Activated CD4-positive, alpha-beta T cell treated with anti-CD3 and anti-CD28 coated beads for 48 hours (primary cell): Measurements from ENCODE around the gene FIGNL1.

Experiments
- DNase-seq: peaks from one replicate; pipeline ENCODE4 v3.0.0-alpha.2; 2020

Gene FIGNL1, protein sequence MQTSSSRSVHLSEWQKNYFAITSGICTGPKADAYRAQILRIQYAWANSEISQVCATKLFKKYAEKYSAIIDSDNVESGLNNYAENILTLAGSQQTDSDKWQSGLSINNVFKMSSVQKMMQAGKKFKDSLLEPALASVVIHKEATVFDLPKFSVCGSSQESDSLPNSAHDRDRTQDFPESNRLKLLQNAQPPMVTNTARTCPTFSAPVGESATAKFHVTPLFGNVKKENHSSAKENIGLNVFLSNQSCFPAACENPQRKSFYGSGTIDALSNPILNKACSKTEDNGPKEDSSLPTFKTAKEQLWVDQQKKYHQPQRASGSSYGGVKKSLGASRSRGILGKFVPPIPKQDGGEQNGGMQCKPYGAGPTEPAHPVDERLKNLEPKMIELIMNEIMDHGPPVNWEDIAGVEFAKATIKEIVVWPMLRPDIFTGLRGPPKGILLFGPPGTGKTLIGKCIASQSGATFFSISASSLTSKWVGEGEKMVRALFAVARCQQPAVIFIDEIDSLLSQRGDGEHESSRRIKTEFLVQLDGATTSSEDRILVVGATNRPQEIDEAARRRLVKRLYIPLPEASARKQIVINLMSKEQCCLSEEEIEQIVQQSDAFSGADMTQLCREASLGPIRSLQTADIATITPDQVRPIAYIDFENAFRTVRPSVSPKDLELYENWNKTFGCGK

GRCh38 chr7:50449881-50450589 is at the start of gene FIGNL1:
Gene FIGNL1 (minus strand): TSS chr7:50450350. CDS start chr7:50447287, 3,063 bp downstream.
- DNase-seq, result peak; percentile 89

DNA sequence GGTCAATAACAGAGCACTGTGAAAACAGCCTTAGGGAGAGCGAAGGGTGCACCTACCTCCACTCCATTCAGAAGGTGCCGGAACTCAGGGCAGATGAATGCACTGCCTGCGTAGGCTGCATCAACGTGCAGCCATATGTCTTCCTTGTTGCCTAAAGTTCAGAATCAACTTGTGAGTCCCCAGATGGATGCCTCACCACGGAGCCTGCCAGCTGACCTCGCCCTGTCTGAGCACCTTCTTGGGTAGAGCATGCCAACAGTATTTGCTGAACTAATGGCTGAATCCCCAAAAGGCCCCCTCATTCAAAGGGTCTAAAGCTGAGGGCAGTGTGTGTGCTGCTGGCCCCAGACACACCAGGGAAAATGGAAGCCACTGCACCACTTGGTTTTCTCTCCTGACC is 48.9 kb upstream of the FIGNL1 start:
- DNase-seq, result no peak

GRCh38 chr7:50497968-50498367 is 47.8 kb upstream of the FIGNL1 start:
- DNase-seq, result no peak

DNA sequence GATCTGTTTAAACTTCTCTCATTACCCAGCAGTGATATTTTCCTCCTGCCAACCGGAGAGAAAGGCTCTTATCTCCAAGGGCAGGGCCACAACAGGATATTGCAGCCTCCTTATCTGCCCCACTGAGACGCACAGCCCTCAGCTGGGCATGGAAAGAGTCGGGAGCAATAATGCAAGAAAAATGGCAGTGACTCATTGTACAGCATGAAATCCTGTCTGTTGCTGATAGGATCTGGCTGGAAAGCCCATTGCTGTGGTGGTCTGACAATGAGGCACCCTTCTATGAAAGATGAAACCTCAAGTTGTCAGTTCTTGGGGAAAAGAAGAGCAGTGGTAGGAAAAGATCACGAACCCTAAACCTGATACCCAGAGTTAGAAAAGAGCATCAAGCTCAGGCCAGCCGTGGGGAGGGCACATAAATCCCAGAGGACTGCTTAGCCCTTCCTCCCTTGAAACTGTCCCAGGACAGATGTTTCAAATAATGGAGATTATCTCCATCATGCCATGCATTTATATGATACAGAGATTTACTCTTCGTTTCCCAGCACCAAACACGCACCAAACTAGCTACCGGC is 47.0 kb upstream of the FIGNL1 start:
- no peak for DNase-seq

DNA sequence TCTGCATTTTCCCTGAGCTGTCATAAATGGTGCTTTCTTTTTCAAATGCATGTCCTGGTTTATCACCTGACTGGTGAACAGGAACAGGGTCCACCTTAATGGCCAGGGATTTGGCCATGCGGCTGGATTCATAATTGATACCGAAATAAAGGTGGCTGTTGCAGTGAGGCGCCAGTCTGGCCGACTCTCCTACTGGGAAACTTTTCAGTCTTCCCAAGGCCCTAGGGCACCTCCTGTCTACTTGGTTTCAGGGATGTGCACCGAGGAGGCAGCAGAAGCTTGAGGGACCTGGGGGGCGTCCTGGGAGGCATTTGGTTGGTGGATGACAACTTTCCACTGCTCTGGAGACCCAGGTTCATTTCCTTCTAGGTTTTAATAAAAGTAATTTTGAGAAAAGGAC is 46.4 kb upstream of the FIGNL1 start:
- DNase-seq, result no peak

DNA sequence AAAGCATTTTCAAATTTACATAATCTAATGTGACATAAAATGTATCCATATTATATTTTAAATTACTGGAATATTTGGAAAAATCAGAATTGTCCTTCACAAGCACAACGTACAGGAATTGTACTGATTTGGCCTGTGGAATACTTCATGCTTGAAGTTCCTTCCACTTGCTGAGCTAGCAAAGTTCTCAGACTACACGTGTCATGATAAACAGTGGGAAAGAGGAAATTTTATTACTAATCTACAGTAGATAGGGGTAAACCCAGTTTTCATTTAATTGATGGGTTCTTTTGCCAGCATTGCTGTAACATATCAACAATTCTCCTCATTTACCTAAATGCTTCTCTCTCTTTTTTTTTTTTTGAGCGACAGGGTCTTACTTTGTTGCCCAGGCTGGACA is 45.6 kb upstream of the FIGNL1 start:
- no peak for DNase-seq

GRCh38 chr7:50492770-50493519 is 42.8 kb upstream of the FIGNL1 start:
- DNase-seq, result no peak

GRCh38 chr7:50491943-50492342 is 41.8 kb upstream of the FIGNL1 start:
- DNase-seq, result no peak

GRCh38 chr7:50491209-50491608 is 41.1 kb upstream of the FIGNL1 start:
- DNase-seq, result no peak

DNA sequence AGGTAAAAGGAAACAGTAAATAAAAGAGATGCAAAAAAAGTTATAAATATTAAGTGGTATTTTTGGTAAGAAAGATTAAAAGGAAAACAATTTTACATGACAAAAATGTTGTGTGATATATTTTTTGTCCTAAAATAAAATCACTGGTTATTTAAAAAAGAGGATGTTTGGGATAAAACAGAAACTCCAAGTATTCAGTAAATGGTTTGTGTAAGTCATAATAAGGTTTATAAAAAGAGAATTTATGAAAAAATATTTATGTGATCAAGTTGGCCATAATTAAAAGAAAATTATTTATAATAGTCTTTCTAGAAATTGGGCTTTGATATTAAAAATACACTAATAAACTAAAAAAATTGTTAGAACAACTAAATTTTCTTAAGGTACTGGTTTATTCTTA is 38.2 kb upstream of the FIGNL1 start:
- no peak for DNase-seq

- no peak for DNase-seq
These were observed 36.4 kb upstream of the FIGNL1 start for GRCh38 chr7:50486512-50486911.

- no peak for DNase-seq
These were observed 31.7 kb upstream of the FIGNL1 start for GRCh38 chr7:50481867-50482266.

DNA sequence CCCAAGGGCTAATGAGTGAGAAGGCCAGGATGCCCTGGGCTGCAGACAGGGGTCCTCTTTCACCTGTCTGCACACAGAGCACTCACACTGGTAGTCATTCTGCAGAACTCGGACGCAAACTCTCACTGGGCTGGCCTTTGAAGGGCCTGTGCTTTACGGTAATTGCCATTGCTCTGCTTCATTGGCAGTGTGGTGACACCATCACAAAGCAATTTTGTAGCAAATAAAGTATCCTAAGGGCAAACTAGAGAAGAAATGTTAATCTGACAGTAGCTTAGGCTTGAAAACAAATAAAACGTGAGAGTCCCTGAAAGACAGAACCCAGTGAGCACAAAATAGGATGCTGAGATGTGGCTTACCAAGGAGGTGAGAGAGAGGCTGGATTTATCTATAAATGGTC is 30.6 kb upstream of the FIGNL1 start:
- DNase-seq, result no peak

DNA sequence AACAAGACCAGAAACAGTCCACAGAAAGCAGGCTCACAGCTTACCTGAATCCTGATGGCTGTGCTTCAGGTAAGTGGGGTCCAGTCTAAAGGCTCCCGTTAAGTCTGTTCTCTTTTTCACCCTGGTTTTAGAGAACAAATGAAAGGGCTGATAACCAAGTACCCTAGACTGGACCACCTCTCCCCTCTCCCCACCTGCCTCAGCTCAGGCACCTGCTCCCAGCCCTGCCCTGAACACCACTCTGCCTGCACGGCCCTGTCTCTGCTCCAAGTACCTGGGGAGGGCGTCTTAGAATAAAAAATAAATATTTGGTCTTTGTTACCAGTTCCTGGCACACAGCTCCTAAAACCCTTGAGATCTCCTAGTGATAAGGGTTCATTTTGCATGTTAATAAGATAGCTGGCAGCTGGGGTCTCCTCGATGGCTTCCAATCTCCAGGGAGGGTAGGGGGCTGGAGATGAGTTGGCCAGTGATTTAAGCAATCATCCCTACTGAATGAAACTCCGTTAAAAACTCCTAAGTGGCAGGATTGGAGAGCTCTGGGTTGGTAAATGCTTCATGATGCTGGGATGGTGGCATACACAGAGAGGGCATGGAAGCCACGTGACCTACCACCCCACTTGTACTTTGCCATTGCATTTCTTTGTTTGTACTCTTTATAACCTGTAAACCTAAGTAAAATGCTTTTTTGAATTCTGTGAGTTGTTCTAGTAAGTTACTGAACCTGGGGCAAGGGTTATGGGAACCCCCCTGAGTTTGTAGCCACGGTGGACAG is 29.8 kb upstream of the FIGNL1 start:
- DNase-seq, result no peak

DNA sequence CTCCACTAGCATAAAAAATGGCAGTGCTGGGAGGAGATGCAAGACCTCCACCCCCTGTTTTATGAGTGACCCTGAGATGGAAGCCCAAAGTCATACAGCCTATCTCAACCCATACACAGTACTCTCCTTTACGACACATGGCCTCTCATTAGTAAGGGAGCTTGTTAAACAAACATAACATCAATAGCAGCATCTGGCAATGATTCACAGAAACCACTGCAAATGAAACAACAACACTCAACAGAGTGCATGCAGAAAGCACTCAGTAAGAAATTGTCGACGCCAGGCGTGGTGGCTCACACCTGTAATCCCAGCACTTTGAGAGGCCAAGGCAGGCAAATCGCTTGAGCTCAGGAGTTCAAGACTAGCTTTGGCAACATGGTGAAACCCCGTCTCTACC is 27.5 kb upstream of the FIGNL1 start:
- DNase-seq, result no peak

DNA sequence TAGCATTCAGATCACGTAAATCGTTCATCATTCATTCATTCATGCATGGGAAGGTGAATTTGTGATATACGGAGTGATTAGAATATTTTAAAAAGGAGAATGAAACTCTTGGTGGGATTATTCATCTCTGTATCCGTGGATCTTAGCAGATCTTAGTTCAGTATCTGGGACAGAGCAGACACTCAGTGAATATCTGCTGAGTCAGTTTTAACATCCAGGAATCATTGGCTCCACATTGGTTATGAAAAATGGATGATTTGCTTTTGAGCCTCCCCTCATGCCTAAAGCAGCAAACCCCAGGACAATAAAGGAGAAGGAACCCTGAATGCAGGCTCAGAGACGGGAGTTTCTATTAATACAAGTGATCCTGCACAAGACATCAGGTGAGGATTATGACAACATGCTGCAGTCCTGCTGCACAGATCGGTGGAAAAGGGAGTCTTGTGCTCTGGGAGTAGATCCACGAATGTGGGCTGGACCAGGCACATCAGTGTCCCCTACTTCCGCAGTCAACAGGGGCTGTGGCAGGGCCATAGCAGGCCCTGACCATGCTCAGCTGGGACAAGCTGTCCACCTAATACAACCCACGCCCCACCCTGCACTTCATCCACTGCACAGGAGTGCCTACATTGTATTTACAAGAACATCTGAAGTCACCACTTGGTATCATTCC is 26.9 kb upstream of the FIGNL1 start:
- no peak for DNase-seq

DNA sequence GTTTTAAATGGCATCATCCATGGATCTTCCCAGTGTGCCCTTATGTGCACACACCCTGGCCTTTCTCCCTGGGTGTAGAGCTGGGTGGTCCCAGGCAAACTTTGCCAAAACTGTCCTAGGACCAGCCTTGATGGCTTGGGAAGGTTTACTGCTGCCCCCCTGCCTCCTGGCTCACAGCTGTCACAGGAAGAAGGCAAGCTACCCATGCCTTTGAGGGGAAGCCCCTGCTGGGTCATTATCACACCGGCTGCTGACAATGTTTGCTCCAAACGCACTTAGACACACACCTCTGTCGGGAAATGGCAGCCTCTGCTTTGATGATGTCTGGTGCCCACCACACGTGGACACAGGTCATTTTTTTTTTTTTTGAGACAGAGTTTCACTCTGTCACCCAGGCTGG is 25.2 kb upstream of the FIGNL1 start:
- no peak for DNase-seq

DNA sequence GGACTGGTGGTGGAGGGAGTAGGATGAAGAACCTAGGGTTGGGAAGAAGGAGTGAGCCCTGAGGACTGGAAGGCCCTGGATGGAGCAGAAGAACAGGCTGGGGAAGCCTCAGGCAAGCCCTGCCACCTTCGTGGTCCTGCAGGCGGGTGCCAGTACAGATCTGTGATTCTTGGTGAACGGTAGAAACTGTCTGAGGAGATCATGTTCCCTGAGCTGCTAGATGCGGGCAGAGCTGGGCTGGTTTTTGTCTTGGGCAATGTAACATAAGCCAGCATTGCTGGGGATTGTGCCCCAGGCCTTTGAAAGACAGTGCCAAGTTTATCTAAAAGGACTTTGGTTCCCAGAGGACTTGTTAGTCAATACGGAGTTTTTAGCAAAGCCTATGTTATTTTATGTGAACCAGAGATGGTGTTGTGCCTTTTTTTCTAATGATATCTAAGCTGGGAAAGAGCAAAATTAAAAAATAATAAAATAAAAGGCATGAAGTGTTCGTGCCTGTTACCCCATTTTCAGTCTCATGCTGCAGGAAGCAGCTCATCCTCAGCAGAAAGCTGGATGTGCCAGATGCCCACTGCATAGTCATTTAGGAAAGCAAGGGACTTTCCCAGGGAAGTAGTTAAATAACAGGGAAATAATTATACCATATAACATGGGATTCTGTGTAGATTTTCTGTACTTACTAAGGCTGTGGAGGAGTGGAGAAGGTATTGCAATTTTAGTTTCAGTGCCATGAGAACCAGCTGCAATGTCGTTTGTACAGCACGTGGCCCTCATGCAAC is 24.4 kb upstream of the FIGNL1 start:
- DNase-seq, result no peak

DNA sequence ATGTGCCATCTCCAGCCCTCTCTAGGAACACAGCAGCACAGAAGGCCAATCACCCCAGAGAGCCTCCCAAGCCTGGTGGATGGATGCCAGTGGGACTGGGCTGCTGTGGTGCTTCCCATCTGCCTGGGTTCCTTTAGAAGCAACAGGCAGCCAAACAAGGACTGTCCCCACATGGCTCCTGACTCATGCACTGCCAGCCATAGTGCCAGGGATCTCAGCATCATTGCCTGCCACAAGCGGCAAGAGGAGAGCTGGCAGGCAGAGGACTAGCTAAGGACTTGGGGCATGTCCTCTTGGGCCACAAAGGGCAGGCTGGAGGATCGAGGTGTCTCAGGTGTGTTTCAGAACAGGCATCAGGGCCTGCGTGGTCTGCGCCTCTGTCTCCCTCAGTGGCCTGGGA is 23.4 kb upstream of the FIGNL1 start:
- DNase-seq, result no peak

DNA sequence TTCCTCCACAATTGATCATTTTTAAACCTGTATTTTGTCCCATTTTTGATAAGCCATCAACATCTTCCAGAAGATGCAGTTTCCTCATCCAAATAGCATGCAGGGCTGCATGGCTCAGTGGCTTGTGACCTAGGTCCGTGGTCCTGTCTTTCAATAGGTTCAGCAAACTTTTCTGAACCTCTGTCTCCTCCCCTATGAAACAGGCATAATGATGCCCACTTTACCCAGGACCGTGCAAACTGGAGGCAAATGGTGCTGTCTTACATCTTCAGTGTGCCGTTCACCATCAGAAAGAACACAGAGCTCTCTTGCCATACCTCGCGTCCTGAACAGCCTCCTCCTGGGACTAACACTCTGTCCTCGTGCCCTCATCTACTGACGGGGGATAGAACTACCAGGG is 22.3 kb upstream of the FIGNL1 start:
- no peak for DNase-seq

GRCh38 chr7:50471970-50472369 is 21.8 kb upstream of the FIGNL1 start:
- DNase-seq, result no peak
